Stomach (tissue), 8 donors: ENCODE measurements around the gene HGS. TPM values are rescaled to one million over a fixed set of nuclear protein-coding genes. Genes with fewer than 3 reads are reported as not detected.

ENCODE experiments used
- polyA plus RNA-seq, 3 donors: library from polyadenylated mRNA; stranded (reverse); fragments of 200-250 nt; gene quantifications; one replicate each; pipeline ENCODE4 v1.2.3, GENCODE V29; 2013
- small RNA-seq, 4 donors: library from RNA; depleted of rRNA; stranded (forward); fragments of <200 nt; gene quantifications; one replicate each; pipeline ENCODE3, GENCODE V24; 2016
- total RNA-seq, 5 donors: library from RNA; depleted of rRNA; stranded (reverse); fragments of >200 nt; gene quantifications; one replicate each; pipeline versions ENCODE4 v1.1.0 to v1.2.3, GENCODE V29; 2014 to 2016
- donor health status: healthy with polysubstance abuse.
- donor health status: Bipolar disorder and iron deficiency.
- donor health status: healthy.

The HGS gene
- total and polyA plus RNA-seq, 8 donors, result 52.0 to 275 (median 129) TPM

Small RNA genes within 50 kb of the gene (small RNA-seq; reads per million reads assigned to genes)
- 0 to 0.20 (median 0) reads per million in 4 donors for gene MIR6786

Other genes with a start within 250 kb of the HGS start
- gene ACTG1, start 171.2 kb upstream of the HGS start, total RNA-seq, result 1,000 to 10,000 TPM in 4 of 5 donors, 100 to 1,000 TPM in 1; 978 to 2,952 (median 1,777) TPM
- gene ACTG1, start 171.2 kb upstream of the HGS start, polyA plus RNA-seq, result 1,000 to 10,000 TPM; 1,866 to 2,457 (median 2,070) TPM
- gene FSCN2, start 155.6 kb upstream of the HGS start, total RNA-seq, result 10 to 100 TPM in 1 of 5 donors, 1 to 10 TPM in 3, not detected in 1; 2.8 to 21.7 (median 6.2) TPM
- gene FSCN2, start 155.6 kb upstream of the HGS start, polyA plus RNA-seq, result 1 to 10 TPM in 2 of 3 donors, under 1 TPM in 1; 0.90 to 2.7 (median 2.1) TPM
- 100 to 1,000 TPM in 1 of 5 donors, 10 to 100 TPM in 4; 11.9 to 130 (median 51.8) TPM for gene FAAP100, start 131.7 kb upstream of the HGS start, total RNA-seq
- gene FAAP100, start 131.7 kb upstream of the HGS start, polyA plus RNA-seq, result 10 to 100 TPM; 12.2 to 17.1 (median 17.0) TPM
- 100 to 1,000 TPM in 3 of 5 donors, 10 to 100 TPM in 2; 53.3 to 284 (median 103) TPM for gene NPLOC4, start 46.9 kb upstream of the HGS start, total RNA-seq
- 10 to 100 TPM; 24.0 to 25.3 (median 24.4) TPM for gene NPLOC4, start 46.9 kb upstream of the HGS start, polyA plus RNA-seq
- gene TSPAN10, start 46.8 kb upstream of the HGS start, total RNA-seq, result not detected
- gene TSPAN10, start 46.8 kb upstream of the HGS start, polyA plus RNA-seq, result 1 to 10 TPM; 1.1 to 1.5 (median 1.2) TPM
- gene PDE6G, start 27.5 kb upstream of the HGS start, total RNA-seq, result 1 to 10 TPM in 1 of 5 donors, not detected in 4; 2.0 TPM
- 1 to 10 TPM in 1 of 3 donors, under 1 TPM in 2; 0.85 to 2.6 (median 0.93) TPM for gene PDE6G, start 27.5 kb upstream of the HGS start, polyA plus RNA-seq
- 100 to 1,000 TPM in 2 of 5 donors, 10 to 100 TPM in 1, 1 to 10 TPM in 1, not detected in 1; 9.9 to 112 (median 61.2) TPM for gene OXLD1, start 17.4 kb upstream of the HGS start, total RNA-seq
- 10 to 100 TPM; 59.6 to 82.2 (median 64.5) TPM for gene OXLD1, start 17.4 kb upstream of the HGS start, polyA plus RNA-seq
- 100 to 1,000 TPM in 1 of 5 donors, 10 to 100 TPM in 1, 1 to 10 TPM in 2, under 1 TPM in 1; 0.58 to 279 (median 9.4) TPM for gene CCDC137, start 17.3 kb upstream of the HGS start, total RNA-seq
- 10 to 100 TPM; 18.2 to 26.0 (median 23.3) TPM for gene CCDC137, start 17.3 kb upstream of the HGS start, polyA plus RNA-seq
- gene ARL16, start 214 bp upstream of the HGS start, total RNA-seq, result 100 to 1,000 TPM in 1 of 5 donors, 10 to 100 TPM in 3, 1 to 10 TPM in 1; 8.1 to 109 (median 25.7) TPM
- gene ARL16, start 214 bp upstream of the HGS start, polyA plus RNA-seq, result 10 to 100 TPM; 43.5 to 67.1 (median 55.6) TPM
- 100 to 1,000 TPM in 1 of 5 donors, 10 to 100 TPM in 3, 1 to 10 TPM in 1; 3.5 to 146 (median 47.8) TPM for gene MRPL12, start 19.4 kb downstream of the HGS start, total RNA-seq
- 100 to 1,000 TPM in 2 of 3 donors, 10 to 100 TPM in 1; 90.6 to 178 (median 158) TPM for gene MRPL12, start 19.4 kb downstream of the HGS start, polyA plus RNA-seq
- 10 to 100 TPM in 3 of 5 donors, 1 to 10 TPM in 2; 3.5 to 55.6 (median 17.6) TPM for gene SLC25A10, start 28.3 kb downstream of the HGS start, total RNA-seq
- gene SLC25A10, start 28.3 kb downstream of the HGS start, polyA plus RNA-seq, result 10 to 100 TPM; 33.2 to 40.7 (median 34.1) TPM
- under 1 TPM in 1 of 5 donors, not detected in 4; 0.55 TPM for gene GCGR, start 120.1 kb downstream of the HGS start, total RNA-seq
- under 1 TPM in 1 of 3 donors, not detected in 2; 0.38 TPM for gene GCGR, start 120.1 kb downstream of the HGS start, polyA plus RNA-seq
- gene MCRIP1, start 149.3 kb downstream of the HGS start, total RNA-seq, result 100 to 1,000 TPM in 1 of 5 donors, 10 to 100 TPM in 4; 23.7 to 150 (median 51.0) TPM
- 100 to 1,000 TPM; 104 to 144 (median 114) TPM for gene MCRIP1, start 149.3 kb downstream of the HGS start, polyA plus RNA-seq
- not detected for gene PPP1R27, start 151.0 kb downstream of the HGS start, total RNA-seq
- 1 to 10 TPM in 1 of 3 donors, under 1 TPM in 1, not detected in 1; 0.58 to 2.0 TPM for gene PPP1R27, start 151.0 kb downstream of the HGS start, polyA plus RNA-seq
- 1,000 to 10,000 TPM in 2 of 5 donors, 100 to 1,000 TPM in 3; 401 to 1,308 (median 815) TPM for gene P4HB, start 176.5 kb downstream of the HGS start, total RNA-seq
- gene P4HB, start 176.5 kb downstream of the HGS start, polyA plus RNA-seq, result 100 to 1,000 TPM; 426 to 709 (median 528) TPM
- gene ARHGDIA, start 187.3 kb downstream of the HGS start, total RNA-seq, result 100 to 1,000 TPM in 3 of 5 donors, 10 to 100 TPM in 2; 57.1 to 435 (median 117) TPM
- gene ARHGDIA, start 187.3 kb downstream of the HGS start, polyA plus RNA-seq, result 100 to 1,000 TPM; 154 to 240 (median 212) TPM
- gene ALYREF, start 207.6 kb downstream of the HGS start, total RNA-seq, result 100 to 1,000 TPM in 2 of 5 donors, 10 to 100 TPM in 2, 1 to 10 TPM in 1; 5.8 to 224 (median 90.1) TPM
- 10 to 100 TPM; 33.6 to 42.3 (median 36.8) TPM for gene ALYREF, start 207.6 kb downstream of the HGS start, polyA plus RNA-seq
- gene ANAPC11, start 207.7 kb downstream of the HGS start, total RNA-seq, result 100 to 1,000 TPM in 3 of 5 donors, 10 to 100 TPM in 2; 49.8 to 141 (median 108) TPM
- 100 to 1,000 TPM; 231 to 276 (median 257) TPM for gene ANAPC11, start 207.7 kb downstream of the HGS start, polyA plus RNA-seq
- 1 to 10 TPM in 2 of 5 donors, not detected in 3; 1.4 to 2.0 TPM for gene NPB, start 218.2 kb downstream of the HGS start, total RNA-seq
- under 1 TPM in 2 of 3 donors, not detected in 1; 0.83 to 0.93 TPM for gene NPB, start 218.2 kb downstream of the HGS start, polyA plus RNA-seq
- gene PCYT2, start 227.4 kb downstream of the HGS start, total RNA-seq, result 100 to 1,000 TPM in 2 of 5 donors, 10 to 100 TPM in 3; 17.5 to 119 (median 27.2) TPM
- gene PCYT2, start 227.4 kb downstream of the HGS start, polyA plus RNA-seq, result 10 to 100 TPM; 39.7 to 51.7 (median 42.8) TPM
- 100 to 1,000 TPM in 1 of 5 donors, 10 to 100 TPM in 4; 22.8 to 128 (median 56.0) TPM for gene SIRT7, start 234.2 kb downstream of the HGS start, total RNA-seq
- gene SIRT7, start 234.2 kb downstream of the HGS start, polyA plus RNA-seq, result 10 to 100 TPM; 18.2 to 46.9 (median 44.1) TPM
- gene MAFG, start 243.7 kb downstream of the HGS start, total RNA-seq, result 10 to 100 TPM in 4 of 5 donors, 1 to 10 TPM in 1; 2.3 to 30.4 (median 20.3) TPM
- 1 to 10 TPM; 7.2 to 8.9 (median 8.1) TPM for gene MAFG, start 243.7 kb downstream of the HGS start, polyA plus RNA-seq